Neural cell (in vitro differentiated cells): Measurements from ENCODE around the gene VPS37B.

ENCODE experiments used
- CTCF ChIP-seq: fragments of 450-650 bp; IDR thresholded peaks from 2 replicates; pipeline ENCODE4 v1.5.1; 2014; ENCODE audit warnings: antibody characterized with exemption, mild to moderate bottlenecking, moderate library complexity; ENCODE audit not compliant: poor library complexity, severe bottlenecking
- EZH2 ChIP-seq: fragments of 200-600, 300-800 bp; shearing (Covaris generic), sonication (generic); IDR thresholded peaks from 2 replicates; pipeline ENCODE4 v1.6.1; 2014; ENCODE audit warnings: antibody characterized with exemption, low read length, borderline replicate concordance, mild to moderate bottlenecking; ENCODE audit not compliant: insufficient read depth, poor library complexity, severe bottlenecking
- MXI1 ChIP-seq: fragments of 450-650 bp; conservative IDR thresholded peaks from 2 replicates; pipeline ENCODE4 v1.6.1; 2014; ENCODE audit warnings: antibody characterized with exemption, mild to moderate bottlenecking; ENCODE audit not compliant: poor library complexity, severe bottlenecking
- POLR2AphosphoS5 ChIP-seq: IDR thresholded peaks from 2 replicates; pipeline ENCODE4 v1.6.1; 2012
- RAD21 ChIP-seq: fragments of 450-650 bp; conservative IDR thresholded peaks from 2 replicates; pipeline ENCODE4 v1.6.1; 2014; ENCODE audit warnings: antibody characterized with exemption, mild to moderate bottlenecking, moderate library complexity

DNA sequence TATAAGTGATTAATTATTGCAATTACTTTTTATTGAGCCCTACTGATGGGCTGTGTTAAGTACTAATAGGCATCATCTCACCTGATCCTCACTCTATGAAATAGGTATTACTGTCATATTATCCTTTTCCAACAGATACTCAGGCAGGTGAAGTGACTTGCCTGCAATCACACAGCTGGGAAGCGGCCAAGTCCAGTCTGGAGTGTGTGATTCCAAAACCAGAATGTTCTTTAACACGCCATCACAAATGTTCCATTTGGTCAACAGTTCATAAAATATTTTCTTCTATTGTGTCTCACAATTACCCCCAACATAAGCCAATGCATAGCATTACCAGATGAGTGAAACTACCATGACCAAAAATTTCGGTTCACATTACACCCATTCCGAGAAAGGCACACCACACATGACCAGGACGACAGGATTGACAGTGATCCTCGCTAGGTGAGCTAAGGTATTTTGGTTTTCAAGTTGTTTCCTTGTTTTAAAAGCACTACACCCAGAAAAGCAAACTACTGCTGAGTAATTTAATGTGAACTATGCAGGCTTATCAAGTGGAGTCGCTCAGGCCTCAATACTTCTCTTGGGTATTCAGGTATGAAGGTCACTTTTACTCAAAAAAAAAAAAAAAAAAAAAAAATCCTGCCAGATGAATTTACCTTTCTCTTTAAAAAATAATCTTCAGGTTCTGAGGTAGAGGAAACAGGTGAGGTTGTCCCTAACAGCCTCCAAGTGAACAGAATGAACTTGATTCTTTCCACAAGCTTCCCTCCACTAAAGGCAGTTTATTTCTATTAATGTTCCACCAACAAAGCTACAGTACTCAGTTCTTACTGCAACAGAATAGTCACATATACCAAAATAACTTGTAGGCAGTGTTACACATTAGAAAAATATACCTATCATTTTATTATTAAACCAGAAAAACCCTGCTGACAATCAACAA lies 2.4 kb downstream of the VPS37B start:
- no peak for TF ChIP-seq CTCF
- TF ChIP-seq POLR2AphosphoS5 = no peak
- no peak for TF ChIP-seq EZH2
- no peak for TF ChIP-seq MXI1
- TF ChIP-seq RAD21 = no peak
